H9 (cell line): ENCODE measurements around the gene GPRIN1. TPM values are rescaled to one million over a fixed set of nuclear protein-coding genes. Genes with fewer than 3 reads are reported as not detected.
"Not testable (repeated sequence)": the region's sequence is repeated elsewhere in the genome, so short reads cannot be mapped to it uniquely, and the experiment has no call there.

ENCODE experiments used
- DNase-seq: peaks from one replicate; pipeline ENCODE4 v3.0.0-alpha.2; 2017
- H2AFZ ChIP-seq: one replicate; pipeline ENCODE4 v1.6.1; 2013; ENCODE audit warnings: mild to moderate bottlenecking, low read length, control low read depth, moderate library complexity
- H2AK5ac ChIP-seq: 2 replicates; pipeline ENCODE4 v1.6.1; 2013; ENCODE audit warnings: low read length, control low read depth, mixed read lengths; ENCODE audit not compliant: insufficient read length
- H2BK120ac ChIP-seq: one replicate; pipeline ENCODE4 v1.6.1; 2013; ENCODE audit warnings: low read depth, mild to moderate bottlenecking, low read length, control low read depth, inconsistent platforms; ENCODE audit not compliant: poor library complexity, severe bottlenecking
- H2BK12ac ChIP-seq: 2 replicates; pipeline ENCODE4 v1.6.1; 2013; ENCODE audit warnings: low read length, control low read depth, mixed read lengths, low read depth; ENCODE audit not compliant: insufficient read length
- H2BK15ac ChIP-seq: 2 replicates; pipeline ENCODE4 v1.6.1; 2013; ENCODE audit warnings: low read depth, low read length, control low read depth
- H2BK20ac ChIP-seq: one replicate; pipeline ENCODE4 v1.6.1; 2013; ENCODE audit warnings: low read depth, mild to moderate bottlenecking, low read length, control low read depth, inconsistent platforms; ENCODE audit not compliant: poor library complexity, severe bottlenecking
- H2BK5ac ChIP-seq: 2 replicates; pipeline ENCODE4 v1.6.1; 2013; ENCODE audit warnings: low read length, control low read depth, mixed read lengths; ENCODE audit not compliant: insufficient read length
- H3K14ac ChIP-seq: 2 replicates; pipeline ENCODE4 v1.6.1; 2013; ENCODE audit warnings: low read length, control low read depth; ENCODE audit not compliant: insufficient read depth
- H3K18ac ChIP-seq: 2 replicates; pipeline ENCODE4 v1.6.1; 2013; ENCODE audit warnings: low read depth, mild to moderate bottlenecking, mixed read lengths, low read length, control low read depth; ENCODE audit not compliant: insufficient read length
- H3K23ac ChIP-seq: 2 replicates; pipeline ENCODE4 v1.6.1; 2013; ENCODE audit warnings: low read length, control low read depth, mixed read lengths, low read depth; ENCODE audit not compliant: insufficient read length
- H3K23me2 ChIP-seq: 2 replicates; pipeline ENCODE4 v1.6.1; 2013; ENCODE audit warnings: low read depth, mild to moderate bottlenecking, mixed read lengths, low read length, control low read depth; ENCODE audit not compliant: insufficient read length, poor library complexity, severe bottlenecking
- H3K27ac ChIP-seq: 2 replicates; pipeline ENCODE4 v1.5.1; 2013; ENCODE audit warnings: low read length, control low read depth, mixed read lengths, low read depth; ENCODE audit not compliant: insufficient read length
- H3K27me3 ChIP-seq: 2 replicates; pipeline ENCODE4 v1.6.1; 2013; ENCODE audit warnings: low read length, control low read depth, inconsistent platforms; ENCODE audit not compliant: insufficient read depth
- H3K4ac ChIP-seq: 2 replicates; pipeline ENCODE4 v1.6.1; 2013; ENCODE audit warnings: low read depth, mild to moderate bottlenecking, control low read depth, inconsistent platforms, low read length, moderate library complexity
- H3K4me1 ChIP-seq: 2 replicates; pipeline ENCODE4 v1.6.1; 2013; ENCODE audit warnings: low read length, control low read depth, inconsistent platforms; ENCODE audit not compliant: insufficient read depth
- H3K4me2 ChIP-seq: 2 replicates; pipeline ENCODE4 v1.6.1; 2013; ENCODE audit warnings: low read length, control low read depth, mixed read lengths; ENCODE audit not compliant: insufficient read length, insufficient read depth
- H3K56ac ChIP-seq: 2 replicates; pipeline ENCODE4 v1.6.1; 2013; ENCODE audit warnings: low read depth, mild to moderate bottlenecking, mixed read lengths, low read length, control low read depth; ENCODE audit not compliant: insufficient read length
- H3K79me1 ChIP-seq: 2 replicates; pipeline ENCODE4 v1.6.1; 2013; ENCODE audit warnings: low read depth, mild to moderate bottlenecking, moderate library complexity, low read length, control low read depth, inconsistent platforms; ENCODE audit not compliant: insufficient read depth, poor library complexity, severe bottlenecking
- H3K79me2 ChIP-seq: 2 replicates; pipeline ENCODE4 v1.6.1; 2013; ENCODE audit warnings: low read length, control low read depth, inconsistent platforms; ENCODE audit not compliant: insufficient read depth
- H3K9ac ChIP-seq: 2 replicates; pipeline ENCODE4 v1.6.1; 2013; ENCODE audit warnings: low read length, control low read depth, mixed read lengths; ENCODE audit not compliant: insufficient read length; ENCODE audit errors: extremely low read depth
- H3K9me3 ChIP-seq: one replicate; pipeline ENCODE4 v1.6.1; 2013; ENCODE audit warnings: low read depth, low read length, inconsistent platforms; ENCODE audit not compliant: control insufficient read depth
- H3T11ph ChIP-seq: one replicate; pipeline ENCODE4 v1.6.1; 2013; ENCODE audit warnings: mild to moderate bottlenecking, low read length, control low read depth, inconsistent platforms
- H4K20me1 ChIP-seq: one replicate; pipeline ENCODE4 v1.6.1; 2013; ENCODE audit not compliant: control insufficient read depth, insufficient read length, insufficient read depth
- H4K5ac ChIP-seq: 2 replicates; pipeline ENCODE4 v1.6.1; 2013; ENCODE audit warnings: low read depth, mild to moderate bottlenecking, mixed read lengths, low read length, control low read depth; ENCODE audit not compliant: insufficient read length
- H4K8ac ChIP-seq: replicated peaks from 2 replicates; pipeline ENCODE4 v1.6.1; 2013; ENCODE audit warnings: low read length, control low read depth, mixed read lengths, low read depth; ENCODE audit not compliant: insufficient read length
- H4K91ac ChIP-seq: 2 replicates; pipeline ENCODE4 v1.6.1; 2013; ENCODE audit warnings: low read depth, mild to moderate bottlenecking, moderate library complexity, mixed read lengths, low read length, control low read depth; ENCODE audit not compliant: insufficient read length
- H3K27ac Mint-ChIP-seq, 3 experiments: 2 replicates in 2 of 3; 3 replicates in 1 of 3; pipeline ENCODE4 v1.8.0; 2020 to 2021; ENCODE audit warnings: mixed read lengths in 3 of 3, mild to moderate bottlenecking in 1 of 3, moderate library complexity in 1 of 3
- H3K27me3 Mint-ChIP-seq: 2 replicates; pipeline ENCODE4 v1.8.0; 2021; ENCODE audit warnings: low read depth, mild to moderate bottlenecking, moderate library complexity, mixed read lengths
- H3K36me3 Mint-ChIP-seq, 3 experiments: 2 replicates in 2 of 3; 3 replicates in 1 of 3; pipeline ENCODE4 v1.8.0; 2020 to 2021; ENCODE audit warnings: low read depth in 3 of 3, mixed read lengths in 3 of 3; ENCODE audit not compliant: insufficient read depth in 1 of 3
- H3K4me1 Mint-ChIP-seq, 2 experiments: 2 replicates each; pipeline ENCODE4 v1.8.0; 2020; ENCODE audit warnings: mixed read lengths in 2 of 2
- H3K4me3 Mint-ChIP-seq, 2 experiments: 2 replicates in 1 of 2; 3 replicates in 1 of 2; pipeline ENCODE4 v1.8.0; 2020 to 2021; ENCODE audit warnings: mild to moderate bottlenecking in 2 of 2, mixed read lengths in 2 of 2, moderate library complexity in 1 of 2
- H3K9me3 Mint-ChIP-seq, 2 experiments: 2 replicates in 1 of 2; 3 replicates in 1 of 2; pipeline ENCODE4 v1.8.0; 2020; ENCODE audit warnings: mild to moderate bottlenecking in 2 of 2, mixed read lengths in 2 of 2, moderate library complexity in 1 of 2
- CTCF ChIP-seq: fragments of 200-600 bp; sonication (generic); conservative IDR thresholded peaks from 3 replicates; pipeline ENCODE4 v1.8.0; 2021; ENCODE audit warnings: antibody characterized with exemption, mild to moderate bottlenecking
- WGBS: extraction: QIAGEN DNeasy Blood & Tissue Kit; methylation state at CpG from one replicate; pipeline ENCODE4 v1.1.7; 2013; ENCODE audit warnings: missing lambda C conversion rate, low lambda C conversion rate, mixed read lengths; ENCODE audit not compliant: insufficient read length; ENCODE audit errors: extremely low coverage; 5-methylcytosine and 5-hydroxymethylcytosine counted together
- total RNA-seq: library from RNA; stranded (reverse); gene quantifications from 2 replicates; pipeline ENCODE4 v1.2.1, GENCODE V29; 2021

The GPRIN1 gene
- total RNA-seq, 1 experiment from 2014 or later: 10.8 TPM

GRCh38 chr5:176601901-176602482 lies 8.0 kb downstream of the GPRIN1 start:
- WGBS: no CpG with 5 or more reads among the region's 12 CpGs
- Histone ChIP-seq H3K79me1 (no peaks in the 10 kb centered on the region), H4K8ac (no peak overlapping the region), H2AK5ac (no peak overlapping the region), H4K91ac (no peak overlapping the region), H3K14ac (no peak overlapping the region), H3T11ph (no peak overlapping the region), H2BK5ac (no peak overlapping the region), H3K27me3 (no peaks in the 10 kb centered on the region), H4K5ac (no peak overlapping the region), H2BK20ac (no peak overlapping the region), H4K20me1 (no peaks in the 10 kb centered on the region), H3K56ac (no peak overlapping the region), H2BK15ac (no peak overlapping the region), H2AFZ (no peak overlapping the region), H3K4me1 (no peaks in the 10 kb centered on the region), H3K27ac (no peak overlapping the region), H3K79me2 (no peaks in the 10 kb centered on the region), H2BK120ac (no peak overlapping the region), H3K18ac (no peak overlapping the region), H3K23me2 (no peaks in the 10 kb centered on the region), H3K4ac (no peak overlapping the region), H3K4me2 (no peak overlapping the region), H2BK12ac (no peak overlapping the region), H3K23ac (no peak overlapping the region), H3K9ac (no peak overlapping the region), H3K9me3 (no peaks in the 10 kb centered on the region)
- peaks cover 8% of the 10 kb centered on the region for H3K27me3 Mint-ChIP-seq
- no peak for TF ChIP-seq CTCF
- no peak for DNase-seq
- peak overlapping the region in 1 of 3 experiments; percentile 24; a peak in 1 of 7 replicates for H3K27ac Mint-ChIP-seq
- no peak overlapping the region for H3K4me3 Mint-ChIP-seq
- H3K36me3 Mint-ChIP-seq: peaks cover 4 to 12% (median 6%) of the 10 kb centered on the region in 3 experiments; a peak in 6 of 7 replicates
- H3K9me3 Mint-ChIP-seq: no peaks in the 10 kb centered on the region
- H3K4me1 Mint-ChIP-seq: peaks cover 18 to 27% of the 10 kb centered on the region in 2 experiments

- H3K9me3 ChIP-seq, H3K56ac ChIP-seq, H2BK15ac ChIP-seq, H3K23ac ChIP-seq, H3K4me2 ChIP-seq, H4K8ac ChIP-seq, H3K18ac ChIP-seq, H2AK5ac ChIP-seq, H4K91ac ChIP-seq, H3K27me3 ChIP-seq, H3K14ac ChIP-seq, H3K23me2 ChIP-seq, H3K27ac ChIP-seq, H4K5ac ChIP-seq, H2BK120ac ChIP-seq, H2BK5ac ChIP-seq, H2BK20ac ChIP-seq, H3K79me1 ChIP-seq, H3K9me3 Mint-ChIP-seq, H3K4me1 ChIP-seq, H2BK12ac ChIP-seq, H3K4me3 Mint-ChIP-seq, H4K20me1 ChIP-seq, H3T11ph ChIP-seq, H3K9ac ChIP-seq, DNase-seq, H2AFZ ChIP-seq, H3K4ac ChIP-seq, H3K79me2 ChIP-seq: not testable (repeated sequence)
- Mint-ChIP-seq H3K27me3 (peaks cover 19% of the 10 kb centered on the region), H3K4me1 (peaks cover 14 to 24% of the 10 kb centered on the region in 2 experiments), H3K27ac (peak overlapping the region in 1 of 3 experiments; percentile 70; a peak in 2 of 7 replicates), H3K36me3 (peaks cover 4 to 12% (median 6%) of the 10 kb centered on the region in 3 experiments; a peak in 6 of 7 replicates)
- WGBS: no CpG with 5 or more reads among the region's 19 CpGs
Observed at GRCh38 chr5:176599749-176600430, 10.1 kb downstream of the GPRIN1 start.
